Kasumi-1 (cell line): ENCODE results near the gene CDK1.

Experiments used
- DNase-seq, 2 experiments: peaks; one replicate each; lab custom pipeline; 2025; lab: John Stamatoyannopoulos, UW

Gene CDK1

GRCh38 chr10:60778971-60779796, 906 bp downstream of the CDK1 start:
- peak in 1 of 2 experiments; percentile 46 for DNase-seq

GRCh38 chr10:60781661-60782060, 3.4 kb downstream of the CDK1 start:
- DNase-seq = no peak

- no peak for DNase-seq
Measured at GRCh38 chr10:60784641-60785040, 6.4 kb downstream of the CDK1 start.

GRCh38 chr10:60788544-60788943, 10.3 kb downstream of the CDK1 start:
- DNase-seq = no peak

GRCh38 chr10:60789340-60789739, 11.1 kb downstream of the CDK1 start:
- no peak for DNase-seq

- DNase-seq = no peak
Measured at GRCh38 chr10:60794953-60795352, 16.7 kb downstream of the CDK1 start.

GRCh38 chr10:60795465-60796202, 17.4 kb downstream of the CDK1 start:
- DNase-seq = no peak

- DNase-seq = no peak
Measured at GRCh38 chr10:60796481-60796880, 18.2 kb downstream of the CDK1 start.

GRCh38 chr10:60797200-60797599, 18.9 kb downstream of the CDK1 start:
- no peak for DNase-seq

- no peak for DNase-seq
Measured at GRCh38 chr10:60798031-60798430, 19.8 kb downstream of the CDK1 start.

GRCh38 chr10:60798870-60799269, 20.6 kb downstream of the CDK1 start:
- no peak for DNase-seq

GRCh38 chr10:60799971-60800650, 21.8 kb downstream of the CDK1 start:
- no peak for DNase-seq

- no peak for DNase-seq
Measured at GRCh38 chr10:60800918-60801317, 22.6 kb downstream of the CDK1 start.

GRCh38 chr10:60801522-60801921, 23.2 kb downstream of the CDK1 start:
- DNase-seq = no peak

- DNase-seq = peak; percentile 50 to 53
Measured at GRCh38 chr10:60803433-60803832, 25.2 kb downstream of the CDK1 start.

- DNase-seq = no peak
Measured at GRCh38 chr10:60803865-60804264, 25.6 kb downstream of the CDK1 start.

GRCh38 chr10:60806921-60807320, 28.6 kb downstream of the CDK1 start:
- DNase-seq = no peak

GRCh38 chr10:60807499-60807898, 29.2 kb downstream of the CDK1 start:
- DNase-seq = no peak

- DNase-seq = no peak
Measured at GRCh38 chr10:60808036-60808435, 29.8 kb downstream of the CDK1 start.

- DNase-seq = peak; percentile 27 to 44
Measured at GRCh38 chr10:60809157-60809556, 30.9 kb downstream of the CDK1 start.

- no peak for DNase-seq
Measured at GRCh38 chr10:60810437-60811182, 32.3 kb downstream of the CDK1 start.
